Activated CD4-positive, alpha-beta T cell treated with anti-CD3 and anti-CD28 coated beads, Interleukin-10, Interleukin-2, amounts not matched to agents 100 ng/mL and 50 ng/mL, durations not matched to agents 16 hours and 8 hours (primary cell): ENCODE results near the gene TTBK2.

ENCODE experiments used
- DNase-seq: peaks from one replicate; pipeline ENCODE4 v3.0.0-alpha.2; 2020

TTBK2 gene

DNA sequence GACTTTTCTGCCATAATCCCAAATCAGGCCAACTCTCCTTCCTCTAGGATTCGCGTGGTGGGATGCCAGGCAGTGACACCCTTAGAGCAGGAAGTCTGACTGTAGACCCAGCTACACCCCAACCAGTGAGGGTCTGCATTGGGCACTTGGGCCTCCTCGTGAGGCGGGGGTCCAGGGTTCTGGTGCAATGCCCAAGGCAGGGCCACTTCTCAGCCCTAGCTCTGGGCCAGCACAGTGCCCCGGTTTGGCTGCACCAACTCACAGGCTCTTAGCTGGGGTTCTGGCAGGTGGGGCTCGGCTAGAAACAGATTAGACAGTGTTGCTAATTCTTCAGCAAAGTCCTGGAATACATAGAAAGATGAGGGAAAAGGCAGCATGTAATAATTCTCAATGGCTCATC lies 196.3 kb downstream of the TTBK2 start:
- DNase-seq = no peak

DNA sequence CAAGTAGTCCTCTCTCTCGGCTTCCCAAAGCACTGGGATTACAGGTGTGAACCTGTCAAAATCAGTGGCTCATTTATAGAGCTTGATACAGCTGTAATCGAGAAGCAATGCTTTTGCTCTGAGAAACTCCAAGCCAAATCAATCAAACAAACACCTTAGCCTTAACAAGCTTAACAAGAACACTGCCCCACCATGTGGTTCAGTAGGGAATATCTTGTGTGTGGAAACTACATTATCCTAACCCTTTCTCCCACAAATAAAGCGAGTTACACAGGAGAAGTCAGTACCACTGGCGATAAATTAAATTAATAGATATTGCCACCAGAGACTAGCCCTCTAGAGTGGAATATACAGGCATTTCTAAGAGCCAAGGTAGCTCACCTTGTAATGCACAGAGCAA lies 197.5 kb downstream of the TTBK2 start:
- DNase-seq = no peak

DNA sequence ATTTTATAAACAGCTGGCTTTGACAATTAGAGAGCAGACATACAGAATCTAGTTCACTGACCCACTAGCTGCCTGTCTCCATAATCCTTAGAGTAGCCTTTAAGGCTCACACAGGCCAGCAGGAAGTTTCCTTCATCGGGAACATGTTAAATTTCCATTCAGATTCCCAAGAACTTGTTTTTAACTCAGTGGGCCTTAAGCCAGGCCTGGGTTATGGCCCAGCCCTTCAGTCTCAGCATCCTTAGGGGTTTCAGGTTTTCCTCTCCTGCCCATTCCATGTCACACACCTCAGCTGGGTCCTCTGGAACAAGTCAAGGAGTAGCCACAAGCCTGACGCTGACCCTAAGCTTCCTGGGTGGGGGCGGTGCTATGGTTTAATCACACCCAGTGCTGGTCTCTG lies 198.7 kb downstream of the TTBK2 start:
- no peak for DNase-seq

DNA sequence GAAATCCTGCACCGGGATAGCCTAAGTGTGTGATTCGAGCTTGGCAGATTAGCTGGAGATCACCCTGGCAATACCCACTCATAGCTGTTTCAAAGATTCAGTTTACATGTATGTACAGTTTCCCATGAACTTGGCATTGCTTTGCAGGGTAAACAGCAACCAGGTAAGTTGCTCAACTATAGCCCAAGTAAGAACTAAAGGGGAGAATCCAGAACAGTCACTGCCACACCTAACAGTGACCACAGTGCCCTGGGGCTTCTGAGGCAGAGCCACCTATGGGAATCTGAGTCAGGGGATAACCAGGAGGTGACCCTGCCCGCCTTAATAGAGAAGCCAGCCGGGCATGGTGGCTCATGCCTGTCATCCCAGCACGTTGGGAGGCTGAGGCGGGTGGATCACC lies 199.6 kb downstream of the TTBK2 start:
- DNase-seq = no peak

DNA sequence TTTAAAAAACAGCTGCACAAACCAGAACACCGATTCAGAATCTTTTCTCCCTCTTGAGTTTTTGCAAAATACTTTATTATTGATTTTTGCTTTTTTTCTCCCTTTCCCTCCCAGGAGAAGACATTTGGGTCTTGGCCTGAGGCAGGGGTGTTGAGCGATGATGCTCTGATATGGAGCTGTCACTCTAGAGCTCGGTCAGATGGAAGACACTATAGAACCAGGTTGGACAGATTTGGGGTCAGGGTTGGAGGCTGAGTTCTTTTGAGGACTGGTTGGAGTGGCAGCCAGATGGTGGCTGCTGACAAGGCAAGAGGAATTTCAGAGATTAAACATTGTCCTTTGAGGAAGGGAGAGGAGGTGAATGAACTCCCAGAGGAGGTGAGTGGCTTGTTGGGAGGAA lies 200.5 kb downstream of the TTBK2 start:
- no peak for DNase-seq

DNA sequence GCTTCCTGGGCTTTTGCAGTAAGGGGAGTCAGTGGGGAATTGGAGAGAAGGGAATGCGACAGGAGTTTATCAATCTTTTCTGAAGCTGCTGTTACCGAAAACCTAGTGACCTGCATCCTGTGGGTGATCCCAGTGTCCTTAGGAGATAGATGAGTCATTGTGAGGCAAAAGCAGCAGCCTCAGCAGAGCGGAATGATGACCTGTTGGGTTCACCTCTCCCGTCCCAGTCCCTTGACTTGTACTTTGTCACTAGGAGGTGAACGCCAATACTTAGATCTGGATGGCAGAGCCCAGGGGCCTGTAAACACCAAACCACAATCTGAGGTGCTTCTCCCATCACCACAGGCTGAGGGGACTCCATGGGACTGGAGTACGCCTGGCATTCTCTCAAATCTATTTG lies 201.5 kb downstream of the TTBK2 start:
- no peak for DNase-seq

DNA sequence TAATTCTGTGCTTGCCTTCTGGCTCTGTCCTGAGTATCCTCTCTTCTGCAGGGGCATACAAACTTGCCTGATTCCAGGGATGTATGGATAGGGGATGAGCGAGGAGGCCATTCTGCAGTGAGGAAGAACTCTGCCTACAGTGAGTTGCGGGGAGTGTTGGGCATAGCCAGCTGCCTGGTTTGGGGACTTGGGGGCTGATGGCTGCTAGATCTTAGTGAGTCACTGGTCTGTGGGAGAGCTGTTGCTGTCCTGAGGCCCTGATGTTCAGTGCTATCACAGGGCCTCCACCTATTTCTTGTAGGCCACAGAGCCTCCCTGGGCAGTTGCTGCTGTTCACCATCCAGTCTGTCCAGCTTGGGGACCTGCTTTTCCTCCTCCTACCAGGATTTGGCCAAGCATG lies 204.0 kb downstream of the TTBK2 start:
- DNase-seq = no peak

DNA sequence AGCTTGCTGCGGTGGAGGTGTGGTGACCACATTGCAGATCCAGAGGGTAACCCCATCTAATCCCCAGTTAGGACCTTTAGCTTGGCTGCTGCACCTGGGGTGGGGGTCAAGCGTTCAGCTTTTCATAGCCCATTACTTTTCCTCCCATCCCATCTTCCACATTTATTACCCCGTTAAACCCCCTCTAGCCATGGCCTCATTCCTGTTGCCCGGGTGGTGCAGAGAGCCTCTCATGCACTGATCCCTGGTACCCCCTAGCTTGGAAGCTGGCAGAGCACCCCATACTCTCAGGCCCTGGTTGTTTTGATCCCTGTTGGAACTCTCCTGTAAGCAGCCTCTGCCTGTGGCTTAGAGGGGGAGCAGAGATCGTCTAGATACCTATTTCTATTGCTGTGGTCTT lies 204.5 kb downstream of the TTBK2 start:
- DNase-seq = no peak

- no peak for DNase-seq
Observed at GRCh38 chr15:42712584-42712983, 208.0 kb downstream of the TTBK2 start.

GRCh38 chr15:42711746-42712145 lies 208.8 kb downstream of the TTBK2 start:
- DNase-seq = no peak

DNA sequence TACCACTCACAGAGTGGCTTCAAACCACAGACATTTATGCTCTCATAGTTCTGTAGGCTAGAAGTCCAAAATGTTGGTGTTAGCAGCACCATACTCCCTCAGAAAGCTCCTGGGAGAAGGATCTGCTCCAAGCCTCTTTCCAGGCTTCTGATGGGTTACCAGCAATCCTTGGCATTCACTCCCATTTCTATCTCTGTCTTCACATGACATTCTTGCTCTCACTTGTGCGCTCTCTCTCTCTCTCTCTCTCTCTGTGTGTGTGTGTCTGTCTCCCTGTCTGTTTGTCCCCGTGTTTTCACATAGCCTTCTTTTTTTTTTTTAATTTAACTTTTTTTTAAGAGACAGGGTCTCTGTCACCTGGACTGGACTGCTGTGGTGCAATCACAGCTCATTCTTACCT lies 209.9 kb downstream of the TTBK2 start:
- DNase-seq = no peak

GRCh38 chr15:42707873-42708544 lies 212.6 kb downstream of the TTBK2 start:
- no peak for DNase-seq

DNA sequence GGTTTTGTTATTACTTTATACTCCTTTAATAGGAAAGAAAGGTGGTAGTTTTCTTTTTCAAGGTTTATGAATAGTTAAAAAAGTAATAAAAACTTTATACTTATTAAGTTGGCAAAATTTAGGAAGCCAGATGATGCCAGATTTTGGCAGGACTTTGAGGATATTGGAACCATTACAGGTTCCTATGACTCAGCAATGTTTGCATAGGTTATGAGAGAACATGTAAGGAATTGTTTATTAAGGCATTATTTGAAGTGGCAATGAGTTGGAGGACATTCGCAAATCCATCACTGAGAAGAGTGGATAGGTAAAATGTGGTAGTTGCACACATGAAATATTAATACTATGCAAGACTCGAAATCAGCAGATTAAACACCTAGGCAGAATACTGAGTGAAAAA lies 213.5 kb downstream of the TTBK2 start:
- DNase-seq = no peak

DNA sequence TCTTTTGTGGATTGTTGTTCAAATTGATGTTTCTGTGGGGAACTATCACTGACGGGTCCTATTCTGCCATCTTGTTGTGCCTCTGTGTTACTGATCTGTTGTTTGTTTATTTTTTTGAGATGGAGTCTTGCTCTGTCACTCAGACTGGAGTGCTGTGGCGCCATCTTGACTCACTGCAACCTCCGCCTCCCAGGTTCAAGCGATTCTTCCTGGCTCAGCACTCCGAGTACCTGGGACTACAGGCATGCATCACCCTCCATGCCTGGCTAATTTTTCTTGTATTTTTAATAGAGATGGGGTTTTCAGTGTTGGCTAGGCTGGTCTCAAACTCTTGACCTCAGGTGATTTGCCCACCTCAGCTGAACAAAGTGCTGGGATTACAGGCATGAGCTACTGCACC lies 215.2 kb downstream of the TTBK2 start:
- DNase-seq = no peak

DNA sequence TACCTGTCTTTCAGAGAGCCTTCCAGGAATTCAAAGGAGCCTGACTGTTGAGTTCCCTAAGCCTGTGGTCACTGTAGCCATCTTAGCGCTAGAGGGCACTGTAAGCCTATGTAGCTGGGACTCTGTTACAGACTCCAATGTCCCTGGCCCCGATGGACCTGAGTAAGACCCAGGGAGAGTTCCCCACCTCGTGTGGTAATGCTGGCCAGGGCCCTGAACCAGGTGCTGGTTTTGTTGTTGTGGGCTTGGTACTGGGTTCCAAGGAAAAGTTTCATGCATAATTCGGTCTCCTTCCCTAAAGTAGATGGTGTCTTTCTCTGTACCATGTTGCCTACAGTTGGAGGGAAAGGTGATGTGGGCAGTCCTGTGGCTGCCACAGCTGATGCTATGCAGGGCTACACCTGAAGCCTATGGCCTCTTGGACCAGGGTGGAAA lies 216.1 kb downstream of the TTBK2 start:
- DNase-seq = peak; percentile 69

DNA sequence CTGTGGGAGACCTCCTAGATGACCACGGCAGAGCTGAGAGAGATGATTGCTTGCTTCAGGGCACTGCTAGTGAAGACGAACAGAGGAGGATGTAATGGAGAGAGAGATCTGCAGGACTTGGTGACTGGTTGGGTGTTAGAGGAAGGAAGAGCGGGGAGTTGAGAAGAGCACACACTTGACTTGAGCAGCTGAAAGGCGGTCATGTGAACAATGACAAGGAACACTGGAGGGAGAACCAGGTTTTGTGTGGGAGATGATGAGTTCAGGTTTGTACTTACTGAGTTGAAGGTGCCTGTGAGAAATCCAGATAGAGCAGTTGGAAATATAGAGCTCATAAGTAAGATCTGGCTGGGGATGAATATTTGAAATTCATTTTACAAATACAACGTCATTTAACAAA lies 224.0 kb downstream of the TTBK2 start:
- DNase-seq = no peak

DNA sequence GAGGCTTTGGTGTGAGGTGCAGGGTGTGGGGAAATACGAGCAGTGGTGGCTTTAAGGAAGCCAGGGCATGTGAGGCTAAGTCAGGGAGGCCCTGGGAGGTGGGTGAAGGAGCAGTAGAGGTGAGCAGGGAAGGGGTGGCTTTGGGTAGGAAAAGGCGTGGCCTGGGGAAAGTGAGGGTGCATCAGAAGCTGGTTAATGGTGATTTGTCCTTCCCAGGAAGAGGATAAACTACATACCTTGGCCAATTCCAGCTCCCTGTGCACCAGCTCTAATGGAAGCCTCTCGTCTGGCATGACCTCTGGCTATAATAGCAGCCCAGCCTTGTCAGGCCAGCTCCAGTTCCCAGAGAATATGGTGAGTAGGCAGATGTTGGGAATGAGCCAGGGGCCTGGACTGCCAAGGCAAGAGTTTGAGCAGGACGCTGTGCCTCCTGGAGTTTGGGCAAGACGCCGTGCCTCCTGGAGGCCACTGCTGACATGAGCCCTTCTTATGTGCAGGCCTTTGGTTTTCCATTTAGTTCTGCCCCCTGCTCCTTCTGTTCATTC lies 225.0 kb downstream of the TTBK2 start:
- no peak for DNase-seq

DNA sequence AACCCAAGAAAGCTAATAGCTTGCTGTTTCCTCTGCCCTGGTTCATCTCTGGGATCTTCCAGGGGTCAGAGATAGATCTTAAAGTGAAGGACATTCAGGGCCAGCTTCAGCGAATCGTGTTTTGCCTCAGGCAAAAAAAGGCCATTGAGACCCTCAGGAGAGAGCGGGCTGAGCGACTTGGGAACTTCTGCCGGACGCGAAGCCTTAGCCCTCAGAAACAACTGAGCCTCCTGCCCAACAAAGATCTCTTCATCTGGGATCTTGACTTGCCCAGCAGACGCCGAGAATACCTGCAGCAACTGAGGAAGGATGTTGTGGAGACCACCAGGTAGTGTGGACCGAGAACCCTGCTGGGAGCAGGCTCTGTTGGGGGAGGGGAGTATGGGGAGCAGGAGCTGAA lies 226.2 kb downstream of the TTBK2 start:
- DNase-seq = no peak

DNA sequence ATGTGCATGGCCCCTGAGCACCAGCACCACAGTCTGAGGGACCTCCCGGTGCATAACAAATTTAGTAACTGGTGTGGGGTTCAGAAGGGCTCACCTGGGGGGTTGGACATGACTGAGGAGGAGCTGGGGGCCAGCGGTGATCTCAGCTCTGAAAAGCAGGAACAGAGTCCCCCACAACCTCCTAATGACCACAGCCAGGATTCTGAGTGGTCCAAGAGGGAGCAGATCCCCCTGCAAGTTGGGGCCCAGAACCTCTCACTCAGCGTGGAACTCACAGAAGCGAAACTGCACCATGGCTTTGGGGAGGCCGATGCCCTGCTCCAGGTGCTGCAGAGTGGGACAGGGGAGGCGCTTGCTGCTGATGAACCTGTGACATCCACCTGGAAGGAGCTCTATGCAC lies 226.6 kb downstream of the TTBK2 start:
- no peak for DNase-seq

- DNase-seq = no peak
Observed at GRCh38 chr15:42693496-42693895, 227.1 kb downstream of the TTBK2 start.

GRCh38 chr15:42692997-42693396 lies 227.6 kb downstream of the TTBK2 start:
- no peak for DNase-seq

- DNase-seq = no peak
Observed at GRCh38 chr15:42692536-42692935, 228.0 kb downstream of the TTBK2 start.

DNA sequence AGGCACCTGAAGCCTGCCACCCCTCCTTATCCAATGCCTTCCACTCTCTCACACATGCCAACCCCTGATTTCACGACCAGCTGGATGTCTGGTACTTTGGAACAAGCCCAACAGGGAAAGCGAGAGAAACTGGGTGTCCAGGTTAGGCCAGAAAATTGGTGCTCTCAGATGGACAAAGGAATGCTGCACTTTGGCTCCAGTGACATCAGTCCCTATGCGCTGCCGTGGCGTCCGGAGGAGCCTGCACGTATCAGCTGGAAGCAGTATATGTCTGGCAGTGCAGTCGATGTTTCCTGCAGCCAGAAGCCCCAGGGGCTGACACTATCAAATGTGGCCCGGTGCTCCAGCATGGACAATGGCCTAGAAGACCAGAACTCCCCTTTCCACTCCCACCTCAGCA lies 228.8 kb downstream of the TTBK2 start:
- no peak for DNase-seq

DNA sequence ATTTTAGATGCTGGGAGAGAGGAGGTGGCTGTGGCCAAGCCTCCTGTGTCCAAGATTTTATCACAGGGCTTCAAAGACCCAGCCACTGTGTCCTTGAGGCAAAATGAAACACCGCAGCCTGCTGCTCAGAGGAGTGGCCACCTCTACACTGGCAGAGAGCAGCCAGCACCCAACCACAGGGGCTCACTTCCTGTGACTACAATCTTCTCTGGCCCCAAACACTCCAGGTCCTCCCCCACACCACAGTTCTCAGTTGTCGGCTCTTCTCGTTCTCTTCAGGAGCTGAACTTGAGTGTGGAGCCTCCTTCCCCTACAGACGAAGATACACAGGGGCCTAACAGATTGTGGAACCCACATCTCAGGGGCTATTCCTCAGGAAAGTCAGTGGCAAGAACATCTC lies 229.3 kb downstream of the TTBK2 start:
- peak; percentile 40 for DNase-seq
